ENCODE measurements around the gene CNN3.

Gene CNN3

DNA sequence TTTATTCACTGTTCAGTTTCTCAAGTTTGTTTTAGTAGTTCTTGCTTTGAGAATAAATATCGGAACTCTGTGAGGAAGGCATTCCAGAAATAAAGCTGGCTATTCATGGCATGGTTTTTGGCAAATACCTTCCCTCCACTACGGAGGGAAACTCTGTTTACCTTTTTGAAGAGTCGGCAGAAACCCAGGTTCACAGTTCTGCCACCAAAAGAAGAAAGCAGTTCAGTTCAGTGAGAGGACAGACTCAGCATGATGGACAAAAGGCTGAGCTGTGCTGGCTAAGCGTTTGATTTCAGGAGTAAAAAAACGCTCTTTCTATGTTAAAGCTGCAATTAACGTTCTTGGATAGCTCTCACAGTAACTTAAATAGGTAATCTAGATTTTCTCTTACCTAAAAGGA lies 42.4 kb downstream of the CNN3 start:
- DNase-seq, result no peak

DNA sequence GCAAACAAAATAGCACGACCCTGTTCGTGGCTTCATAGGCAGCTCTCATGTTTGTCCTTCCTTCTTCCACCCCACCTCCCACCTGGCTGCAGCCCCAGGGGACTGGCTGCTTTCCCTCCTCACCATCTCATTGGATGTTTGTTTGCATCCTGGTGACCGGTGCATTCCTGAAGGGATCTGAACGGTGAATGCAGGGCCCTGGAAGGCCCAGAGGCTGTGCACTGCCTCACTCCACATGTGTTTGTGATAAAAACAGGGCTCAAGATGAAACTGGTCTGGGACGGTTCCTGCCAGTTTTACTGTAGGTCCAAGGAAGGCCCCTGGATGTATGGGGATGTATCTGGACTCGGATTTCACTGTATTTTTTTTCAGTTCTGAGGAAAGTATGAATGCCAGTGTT lies 42.8 kb downstream of the CNN3 start:
- DNase-seq, result no peak

DNA sequence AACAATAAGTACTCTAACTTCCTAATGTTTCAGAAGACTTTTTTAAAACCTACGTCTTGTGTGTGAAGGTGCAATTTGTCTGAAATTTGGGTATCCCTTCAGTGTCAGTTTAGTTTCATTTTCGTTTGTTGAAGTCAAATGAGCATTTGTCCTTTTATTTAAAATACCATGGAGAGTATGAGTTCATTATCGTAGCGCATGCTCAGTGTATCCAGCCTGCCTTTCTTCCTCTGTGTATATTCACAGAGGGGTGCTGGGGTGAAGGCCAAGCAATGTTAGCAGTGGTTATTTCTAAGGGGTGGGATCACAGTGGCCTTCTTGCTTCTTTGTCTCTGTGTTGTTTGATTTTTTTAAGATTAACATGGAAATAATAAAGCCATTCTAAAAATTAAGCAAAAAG lies 43.2 kb downstream of the CNN3 start:
- DNase-seq, result no peak

DNA sequence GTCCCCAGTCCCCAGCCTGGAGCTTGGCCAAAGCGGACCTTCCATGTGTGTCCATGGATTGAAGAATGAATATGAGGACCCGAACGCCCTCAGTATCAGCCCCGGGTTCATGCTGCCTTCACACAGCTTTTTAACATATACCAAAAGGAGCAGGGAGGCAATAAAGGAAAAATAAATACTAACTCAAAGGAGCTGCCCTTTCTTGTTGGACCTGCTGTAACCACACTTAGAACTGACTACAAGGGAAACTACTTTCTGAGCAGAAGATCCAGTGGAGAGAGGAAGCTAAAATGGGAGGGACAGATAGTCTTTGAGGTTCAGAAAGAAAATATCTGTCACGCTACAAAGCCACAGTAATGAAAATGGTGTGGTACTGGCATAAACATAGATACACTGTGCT lies 48.6 kb downstream of the CNN3 start:
- DNase-seq, result no peak

DNA sequence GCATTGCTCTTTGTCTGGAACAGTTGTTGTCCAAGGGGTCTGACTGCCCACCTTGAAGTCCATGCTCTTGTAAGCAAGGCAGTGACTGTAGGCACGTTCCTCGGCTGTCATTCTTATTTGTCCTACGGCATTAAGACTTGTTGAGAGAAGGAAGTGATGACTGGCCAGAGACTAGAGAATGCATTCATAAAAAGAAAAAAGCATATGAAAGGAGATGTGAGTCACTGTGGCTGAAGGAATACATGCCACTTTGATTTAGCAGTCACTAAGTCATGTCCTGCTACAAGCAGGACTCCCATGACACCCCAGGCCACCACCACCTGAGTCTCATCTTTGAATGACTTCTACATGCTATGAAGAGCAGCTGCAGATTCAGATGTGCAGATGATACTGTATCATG lies 50.5 kb downstream of the CNN3 start:
- no peak for DNase-seq

DNA sequence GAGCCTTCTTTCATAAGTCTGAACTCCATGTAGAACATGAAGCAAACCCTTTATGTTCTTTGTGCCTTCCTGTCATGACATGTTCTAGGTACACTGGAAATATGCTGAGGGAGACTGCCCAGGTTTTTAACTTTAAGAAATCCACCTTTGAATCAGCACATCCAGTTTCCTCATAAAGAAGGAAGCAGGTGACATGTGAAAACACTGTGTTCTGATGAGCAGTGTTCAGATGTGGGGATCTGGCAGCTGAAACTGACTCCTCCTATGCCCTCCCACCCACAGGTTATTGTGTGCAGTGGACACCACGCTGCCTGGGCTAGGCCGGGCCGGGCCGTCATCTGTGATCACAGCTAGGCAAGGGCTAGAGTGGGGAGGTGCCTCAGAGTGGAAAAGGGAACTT lies 51.1 kb downstream of the CNN3 start:
- DNase-seq, result no peak

DNA sequence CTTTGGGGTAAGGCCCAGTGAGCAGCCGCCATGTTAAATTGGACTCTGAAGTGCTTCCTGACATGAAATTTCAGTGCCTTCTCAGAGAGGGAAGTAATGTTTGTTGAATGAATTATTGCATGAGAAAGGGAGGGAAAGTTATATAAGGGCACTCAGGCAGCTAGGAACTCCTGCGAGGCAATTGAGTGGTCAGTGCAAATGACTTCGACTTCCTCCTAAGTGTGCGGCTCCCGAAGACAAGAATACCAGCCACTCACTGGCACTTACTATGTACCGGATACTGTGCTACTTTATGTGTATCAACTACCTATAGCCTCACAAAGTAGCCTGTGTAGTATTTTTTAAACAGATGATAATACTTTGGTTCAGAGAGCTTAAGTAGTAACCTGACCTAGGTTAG lies 52.5 kb downstream of the CNN3 start:
- DNase-seq, result no peak

DNA sequence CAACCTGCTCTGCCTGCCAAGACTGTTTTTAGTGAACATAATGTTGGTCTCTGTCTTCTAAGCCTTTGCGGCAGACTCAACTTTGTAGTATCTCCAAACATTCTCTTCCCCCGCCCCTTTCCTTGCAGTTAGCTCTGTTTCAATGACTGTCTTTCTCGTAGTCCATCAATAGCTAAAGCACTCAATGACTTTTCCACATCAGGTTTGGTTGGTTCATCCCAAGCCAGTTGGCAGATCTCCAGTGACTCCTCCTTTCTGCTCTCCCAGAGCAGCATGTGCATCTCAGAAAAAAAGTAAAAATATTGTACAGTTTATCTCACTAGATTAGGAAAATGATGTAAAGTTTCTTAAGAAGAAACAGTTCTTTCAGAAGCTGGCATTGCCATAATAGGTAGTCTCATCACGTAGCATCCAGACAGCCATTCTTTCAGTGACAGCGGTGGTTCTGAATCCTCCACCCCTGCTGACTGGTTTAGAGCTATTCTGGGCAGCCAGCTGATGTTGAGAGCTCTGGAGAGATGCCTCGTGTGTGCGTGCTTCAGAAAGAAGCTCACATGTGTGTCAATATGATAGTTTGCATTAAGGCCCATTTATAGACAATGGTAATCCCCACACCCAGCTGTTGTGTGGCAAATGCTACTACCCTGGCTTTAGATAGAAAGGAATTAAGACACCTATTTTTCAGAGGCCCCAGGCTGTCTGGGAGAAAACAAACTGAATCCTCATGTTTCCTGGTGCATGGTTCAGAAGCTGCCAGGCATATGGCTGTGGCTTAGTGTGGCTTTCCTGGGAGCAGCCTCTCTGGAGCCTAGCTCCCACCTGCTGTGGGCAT lies 53.2 kb downstream of the CNN3 start:
- DNase-seq, result no peak

DNA sequence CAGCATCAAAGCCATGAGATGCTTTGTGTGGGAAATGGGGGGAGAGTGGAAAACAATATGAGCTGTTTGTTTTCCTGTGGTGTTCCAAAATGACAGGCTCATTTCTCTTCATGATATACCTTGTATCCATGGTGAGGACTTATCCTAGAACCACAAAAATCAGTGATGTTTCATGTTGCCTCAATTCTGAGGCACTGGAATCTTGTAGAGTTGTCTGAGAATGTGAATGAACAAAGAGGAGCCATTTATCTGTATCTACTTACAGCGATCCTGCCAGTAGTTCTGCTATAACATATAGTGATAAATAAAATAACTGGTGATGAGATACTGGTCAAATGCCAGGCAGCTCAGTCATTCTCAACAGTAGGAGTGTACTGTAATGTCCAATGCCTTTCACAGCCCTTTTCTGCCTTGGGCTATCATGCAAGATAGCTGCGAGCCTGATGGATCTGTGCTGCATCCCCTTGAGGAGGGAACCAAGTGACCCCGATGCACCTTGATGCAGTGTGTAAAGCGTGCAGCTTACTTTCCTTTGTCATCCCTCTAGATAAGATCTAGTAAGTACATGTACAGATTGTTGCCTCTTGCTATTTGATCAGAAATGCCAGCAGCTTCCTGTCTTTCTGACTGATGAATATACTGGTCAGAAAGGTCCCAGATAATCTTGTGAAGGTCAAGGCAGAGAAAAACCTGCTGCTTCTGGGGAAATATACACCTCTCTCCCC lies 54.0 kb downstream of the CNN3 start:
- no peak for DNase-seq

DNA sequence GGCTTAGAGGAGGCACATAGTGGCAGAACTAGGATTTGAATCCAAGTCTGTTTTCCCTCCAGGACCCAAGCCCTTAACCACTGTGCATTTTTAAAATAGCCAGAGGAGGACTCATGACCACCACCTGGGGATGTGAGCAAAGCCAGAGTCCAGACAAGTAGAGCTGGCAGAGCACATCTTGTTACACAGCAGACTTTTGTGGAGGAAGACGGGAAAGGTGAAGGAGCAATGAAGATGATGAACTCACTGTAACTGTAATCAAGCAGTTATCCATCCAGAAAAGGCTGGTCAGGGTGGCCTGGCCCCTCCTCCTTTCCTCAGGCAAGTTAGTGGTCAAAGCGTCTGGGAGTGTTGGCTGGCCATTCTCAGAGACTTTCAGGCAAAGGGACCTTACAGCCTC lies 55.9 kb downstream of the CNN3 start:
- no peak for DNase-seq

DNA sequence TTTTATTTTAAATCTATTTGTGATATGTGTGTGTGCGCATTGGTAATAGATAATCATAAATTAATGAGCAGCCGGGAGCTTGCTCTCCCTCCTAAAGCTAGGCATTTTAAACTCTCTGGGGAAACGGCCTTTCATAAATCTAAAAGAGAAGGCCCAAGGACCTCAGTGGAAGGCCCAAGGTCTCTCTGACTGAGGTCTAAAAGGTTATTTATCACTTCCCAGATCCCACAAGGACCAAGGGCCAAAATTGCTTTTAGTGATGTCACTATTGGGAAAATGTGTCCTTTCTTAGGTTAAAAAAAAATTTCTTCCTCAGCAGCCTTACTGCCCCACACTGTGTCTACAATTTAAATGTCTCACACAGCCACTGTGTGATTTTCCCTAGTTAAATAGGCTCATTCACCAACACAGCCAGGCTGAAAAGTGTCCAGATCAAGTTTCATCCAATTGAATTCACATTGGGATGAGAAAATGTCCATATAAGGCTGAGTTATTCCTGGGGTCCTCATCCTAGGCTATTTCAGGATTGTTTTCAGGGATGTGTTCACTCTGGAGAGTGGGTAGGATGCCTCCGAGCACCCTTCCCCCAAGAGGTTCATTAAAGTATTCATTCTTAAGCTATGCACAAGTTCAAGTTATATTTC lies 60.6 kb downstream of the CNN3 start:
- DNase-seq, result no peak

DNA sequence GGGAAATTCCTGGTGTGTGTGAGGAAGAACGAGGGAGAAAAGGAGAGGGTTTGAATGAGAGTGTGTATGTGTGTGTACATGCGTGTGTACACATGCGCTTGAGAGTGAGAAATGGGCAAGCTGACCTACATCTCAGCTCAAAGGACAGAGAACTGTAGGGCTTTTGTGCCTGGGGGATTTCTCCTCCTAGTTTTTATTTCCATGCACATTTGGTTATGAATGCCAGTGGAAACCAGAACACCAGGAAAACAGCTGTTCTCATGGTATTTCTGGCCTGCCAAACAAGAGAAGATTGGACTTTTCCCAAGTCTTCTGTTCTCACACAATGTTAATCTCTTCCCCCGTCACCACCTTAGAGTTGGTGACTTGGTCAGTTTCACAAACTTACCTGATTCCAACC lies 61.5 kb downstream of the CNN3 start:
- DNase-seq, result no peak

DNA sequence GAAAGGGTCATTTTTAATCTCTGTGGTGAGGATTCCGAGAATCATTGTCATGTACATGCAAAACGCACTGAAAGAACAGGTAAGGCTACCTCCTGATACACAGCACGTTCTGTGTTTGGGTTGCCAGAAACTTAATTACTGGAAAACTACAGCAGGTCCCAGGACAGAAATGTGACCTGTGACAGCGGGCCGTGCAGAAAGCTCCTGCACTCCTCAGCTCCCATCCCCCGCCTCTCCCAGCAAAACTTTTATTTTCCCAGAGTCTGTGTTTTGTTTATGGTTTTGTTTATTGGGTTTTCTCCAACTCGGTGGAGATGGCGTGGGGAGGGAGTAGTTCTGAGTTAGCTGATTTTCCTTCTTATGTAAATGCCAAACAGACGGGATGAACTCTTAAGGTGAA lies 62.1 kb downstream of the CNN3 start:
- no peak for DNase-seq

DNA sequence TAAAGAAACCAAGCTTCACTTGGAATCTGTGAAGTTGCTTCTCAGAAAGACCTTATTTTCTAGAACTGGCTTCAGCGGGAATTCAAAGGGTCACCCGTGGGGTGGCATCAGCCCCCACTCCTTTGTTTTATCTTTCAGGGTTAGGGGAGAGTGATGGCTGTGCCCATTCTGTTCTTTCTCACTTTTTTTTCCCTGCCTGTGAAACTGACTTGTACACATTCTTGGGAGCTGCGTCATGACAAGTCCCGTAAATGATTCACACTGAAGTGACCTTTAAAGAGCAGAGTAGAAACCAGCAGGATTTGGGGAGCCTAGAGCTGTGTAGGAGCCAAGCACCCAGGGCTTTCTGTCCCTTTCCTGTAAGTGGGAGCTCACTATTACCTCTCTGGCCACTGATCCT lies 63.0 kb downstream of the CNN3 start:
- no peak for DNase-seq

DNA sequence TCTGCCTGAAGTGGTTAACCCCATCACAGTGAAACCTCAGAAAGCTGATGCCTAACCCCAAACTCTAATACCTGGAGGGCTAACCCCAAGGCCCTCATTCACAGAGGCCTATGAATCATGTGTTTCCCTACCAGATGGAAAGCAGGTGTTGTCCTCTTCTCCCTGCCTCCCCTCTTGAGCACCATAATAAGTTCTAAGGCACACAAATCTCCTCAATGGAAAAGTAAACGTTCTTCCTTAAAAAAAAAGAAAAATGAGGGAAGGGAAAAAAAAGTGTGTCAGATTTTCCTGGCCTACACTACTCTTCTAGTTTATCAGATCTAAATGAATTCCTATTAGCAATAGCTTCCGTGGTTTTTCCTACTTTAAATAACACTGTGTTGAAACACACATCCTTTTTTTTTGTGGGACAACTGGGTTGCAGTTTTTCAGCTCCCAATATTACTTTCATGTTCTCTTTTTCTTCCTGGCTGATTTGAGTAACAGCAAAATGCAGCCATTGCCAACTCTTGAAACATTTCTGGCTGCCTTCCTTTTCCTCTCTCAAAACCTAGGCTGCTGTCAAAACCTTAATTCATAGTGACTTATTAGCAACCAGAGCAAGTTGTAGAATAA lies 63.5 kb downstream of the CNN3 start:
- DNase-seq, result no peak

DNA sequence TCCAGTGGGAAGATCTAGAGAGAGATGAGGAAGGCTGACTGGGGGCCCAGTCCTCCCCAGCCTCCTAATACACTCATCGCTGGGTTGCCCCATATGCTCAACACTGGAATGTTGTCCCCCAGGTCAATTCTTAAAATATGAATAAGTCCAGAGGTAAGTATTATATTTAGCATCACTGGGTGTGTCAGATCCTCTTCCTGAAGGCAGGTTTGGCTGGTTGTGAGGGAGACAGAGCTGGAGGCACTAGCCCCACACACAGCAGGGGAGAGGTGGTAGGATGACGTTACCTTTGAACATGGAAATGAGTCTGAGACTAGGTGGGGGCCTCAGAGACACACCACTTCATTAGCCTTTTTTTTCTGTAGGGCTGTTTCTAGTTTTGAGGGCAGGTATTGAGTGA lies 64.2 kb downstream of the CNN3 start:
- DNase-seq, result no peak

DNA sequence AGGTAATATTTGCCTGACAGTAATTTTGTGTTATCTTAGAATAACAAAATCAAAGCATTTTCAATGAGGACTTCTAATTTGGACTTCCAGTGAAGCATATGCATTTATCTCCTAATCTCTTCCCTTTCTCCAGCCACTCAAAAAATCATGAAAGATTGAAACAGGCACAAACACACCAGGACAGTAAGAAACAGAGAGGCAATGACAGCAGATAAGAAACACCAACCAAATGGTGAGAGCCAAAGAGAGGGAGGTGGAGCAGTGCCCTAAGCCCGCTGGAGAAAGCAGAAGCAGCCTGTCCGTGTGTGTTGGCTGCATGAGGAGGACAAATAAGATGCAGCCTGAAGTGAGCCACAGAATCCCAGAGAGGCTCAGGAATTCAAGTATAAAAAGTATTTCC lies 67.7 kb downstream of the CNN3 start:
- DNase-seq, result no peak

DNA sequence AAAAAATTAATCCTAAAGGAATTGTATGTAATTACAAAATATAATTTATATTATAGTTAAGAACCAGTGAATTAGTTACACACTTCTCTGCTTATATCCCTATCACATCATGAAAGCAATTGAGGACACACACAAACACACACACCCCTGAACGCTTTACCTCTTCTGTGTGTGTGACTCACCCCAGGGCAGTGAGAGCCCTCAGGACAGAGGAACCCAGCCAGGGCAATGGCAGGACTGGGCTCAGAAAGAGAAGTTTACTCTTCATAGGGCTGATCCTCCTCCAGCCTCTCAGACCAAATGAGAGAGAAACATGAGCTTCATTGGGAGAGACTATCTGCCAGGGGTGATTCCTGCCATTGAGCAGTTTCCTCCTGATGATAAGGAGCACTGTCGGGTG lies 68.6 kb downstream of the CNN3 start:
- DNase-seq, result no peak

DNA sequence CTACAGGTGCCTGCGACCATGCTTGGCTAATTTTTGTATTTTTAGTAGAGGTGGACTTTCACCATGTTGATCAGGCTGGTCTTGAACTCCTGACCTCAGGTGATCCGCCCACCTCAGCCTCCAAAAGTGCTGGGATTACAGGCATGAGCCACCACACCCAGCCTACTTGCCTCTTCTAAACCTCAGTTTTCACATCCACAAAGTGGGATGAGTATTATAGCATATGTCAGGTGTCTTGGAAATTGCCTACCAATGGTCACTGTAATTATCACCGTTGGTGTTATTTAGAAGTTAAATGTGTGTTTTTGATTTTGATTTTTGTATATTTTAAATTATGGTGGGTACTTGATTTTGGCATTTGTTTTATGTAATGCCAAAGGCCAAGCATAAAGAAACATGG lies 70.0 kb downstream of the CNN3 start:
- DNase-seq, result no peak

DNA sequence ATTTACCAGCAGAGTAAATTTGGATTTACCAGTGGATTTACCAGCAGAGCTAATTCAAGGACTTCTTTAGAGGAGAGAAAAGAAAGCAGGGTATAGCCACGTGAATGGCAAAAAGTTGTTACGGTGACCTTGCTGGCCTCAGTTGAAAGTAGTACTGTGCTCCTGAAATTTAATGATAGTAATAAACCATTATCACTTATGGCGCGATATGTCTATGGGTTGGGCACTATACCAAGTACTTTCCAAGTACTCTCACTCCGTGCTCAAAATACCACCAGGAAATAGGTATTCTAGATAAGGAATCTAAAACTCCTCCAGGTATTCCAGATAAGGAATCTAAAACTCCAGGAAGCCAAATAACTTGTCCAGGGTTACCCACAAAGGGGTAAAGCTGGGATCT lies 70.9 kb downstream of the CNN3 start:
- no peak for DNase-seq

DNA sequence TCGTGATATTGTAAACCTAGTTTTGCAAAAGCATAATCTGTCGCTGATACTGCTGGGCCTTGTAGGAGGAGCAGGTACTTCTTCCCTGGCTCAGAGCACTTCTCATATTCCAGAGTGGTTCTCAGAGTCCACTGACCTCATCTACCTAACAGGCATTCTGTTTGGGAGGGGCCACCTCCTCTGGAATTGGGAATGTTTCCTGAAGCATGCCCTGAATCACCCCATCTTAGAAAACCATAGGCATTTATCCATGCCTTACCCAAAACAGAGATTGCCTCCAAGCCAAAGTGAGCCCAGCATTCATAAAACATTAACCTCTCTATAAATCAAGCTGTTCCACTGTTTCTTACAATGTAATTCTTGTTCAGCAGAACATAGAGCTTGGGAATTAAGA lies 71.6 kb downstream of the CNN3 start:
- no peak for DNase-seq

DNA sequence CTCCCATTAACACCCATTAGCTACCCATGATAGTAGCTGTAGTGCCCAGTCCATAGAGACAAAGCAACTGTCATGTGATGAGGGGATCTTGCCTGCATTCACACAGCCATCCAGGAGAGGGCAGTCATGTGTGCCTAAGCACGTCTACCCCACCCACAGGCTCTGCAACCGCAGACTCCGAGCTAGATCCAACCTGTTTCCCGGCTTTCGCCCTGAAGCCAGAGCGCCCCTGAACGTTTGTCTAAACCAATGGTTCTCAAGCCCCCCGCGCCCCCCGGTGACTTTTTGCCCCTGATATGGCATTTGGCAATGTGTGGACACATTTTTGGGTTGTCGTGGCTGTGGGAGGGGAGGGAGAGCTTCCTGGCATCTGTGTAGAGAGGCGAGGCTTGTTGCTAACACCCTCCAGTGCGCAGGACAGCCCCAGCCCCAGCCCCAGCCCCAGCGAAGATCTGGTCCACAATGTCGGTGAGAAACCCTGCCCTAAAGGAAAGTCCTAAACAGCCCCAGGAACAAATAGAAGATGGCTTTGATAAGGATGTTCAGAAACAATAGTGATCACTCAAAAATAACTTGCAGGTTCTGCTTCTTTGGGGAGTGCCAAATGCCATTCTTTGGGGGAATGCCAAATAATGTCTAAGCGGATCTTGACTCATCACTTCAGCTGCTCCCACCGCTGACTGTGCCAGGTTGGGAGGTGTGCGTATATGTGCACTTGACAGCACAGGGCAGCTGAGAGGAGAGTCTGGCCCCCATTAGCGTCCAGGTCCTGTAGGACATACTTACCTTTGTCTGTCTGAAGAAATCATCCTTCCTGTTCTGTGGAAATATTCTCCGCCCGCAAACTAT lies 72.2 kb downstream of the CNN3 start:
- DNase-seq, result peak; percentile 67

DNA sequence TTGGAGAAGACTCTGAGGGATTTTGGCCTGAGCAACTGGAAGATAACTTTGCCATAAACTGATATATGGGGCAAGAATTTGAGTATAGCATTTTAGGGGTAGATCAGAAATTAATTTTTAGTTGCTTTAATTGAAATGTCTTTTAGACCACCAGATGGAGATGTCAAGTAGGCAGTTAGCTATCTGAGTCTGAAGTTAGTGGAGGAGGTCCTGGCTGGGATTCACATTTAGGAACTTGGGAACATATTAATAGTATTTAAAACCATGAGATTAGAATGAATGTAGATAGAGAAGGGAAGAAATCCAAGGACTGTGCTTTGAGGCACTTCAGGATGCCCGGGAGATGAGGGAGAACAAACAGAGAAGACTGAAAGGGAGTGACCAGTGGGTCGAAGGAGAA lies 74.1 kb downstream of the CNN3 start:
- DNase-seq, result no peak

All from activated CD4-positive, alpha-beta T cell treated with anti-CD3 and anti-CD28 coated beads, Interleukin-2, amount 50 U/mL, for 1 hour (primary cell).